Activated T-cell treated with anti-CD3 and anti-CD28 coated beads, Interleukin-2, amount 50 U/mL, for 72 hours (primary cell): ENCODE measurements around the gene AFAP1. TPM values are rescaled to one million over a fixed set of nuclear protein-coding genes. Genes with fewer than 3 reads are reported as not detected.

Experiments
- ATAC-seq, 2 donors: fragments of 150-1000 bp; cut with Tn5 transposase; replicated peaks in 1 of 2; 2 replicates each; pipeline ENCODE4 v1.10.0; 2021; ENCODE audit warnings: moderate library complexity in 2 of 2, mild to moderate bottlenecking in 1 of 2
- DNase-seq, 2 donors: peaks; one replicate each; pipeline ENCODE4 v3.0.0; 2021 to 2022; ENCODE audit warnings: mixed read lengths in 1 of 2
- H3K27ac Mint-ChIP-seq: one replicate; pipeline ENCODE4 v1.8.0; 2022; ENCODE audit warnings: mild to moderate bottlenecking, moderate library complexity, mixed read lengths
- H3K27me3 Mint-ChIP-seq: one replicate; pipeline ENCODE4 v1.8.0; 2022; ENCODE audit warnings: low read depth, mixed read lengths
- H3K36me3 Mint-ChIP-seq, 2 donors: one replicate each; pipeline ENCODE4 v1.8.0; 2022; ENCODE audit warnings: mixed read lengths in 2 of 2, mild to moderate bottlenecking in 1 of 2; ENCODE audit not compliant: insufficient read depth in 2 of 2
- H3K4me1 Mint-ChIP-seq: one replicate; pipeline ENCODE4 v1.8.0; 2022; ENCODE audit warnings: low read depth, mixed read lengths
- H3K4me3 Mint-ChIP-seq, 2 donors: one replicate each; pipeline ENCODE4 v1.8.0; 2022; ENCODE audit warnings: mild to moderate bottlenecking in 2 of 2, mixed read lengths in 2 of 2, moderate library complexity in 2 of 2
- H3K9me3 Mint-ChIP-seq, 2 donors: one replicate each; pipeline ENCODE4 v1.8.0; 2022; ENCODE audit warnings: mixed read lengths in 2 of 2
- total RNA-seq, 2 donors: library from RNA; stranded (reverse); gene quantifications; one replicate each; pipeline ENCODE4 v1.2.3, GENCODE V29; 2022

Gene AFAP1
- total RNA-seq, 2 donors from 2014 or later, result 30.6 to 49.3 TPM

GRCh38 chr4:7709431-7709830, 230.2 kb downstream of the AFAP1 start:
- Mint-ChIP-seq H3K9me3 (no peaks in the 10 kb centered on the region), H3K4me1 (no peaks in the 10 kb centered on the region), H3K36me3 (no peaks in the 10 kb centered on the region), H3K27me3 (no peaks in the 10 kb centered on the region), H3K27ac (no peak overlapping the region), H3K4me3 (no peak overlapping the region)
- DNase-seq, result no peak
- ATAC-seq, result no peak

- H3K27ac Mint-ChIP-seq, result no peak overlapping the region
Measured at GRCh38 chr4:7708981-7709380, 230.7 kb downstream of the AFAP1 start.

More at GRCh38 chr4:7708981-7709380, 230.7 kb downstream of the AFAP1 start:
- Mint-ChIP-seq H3K4me1 (no peaks in the 10 kb centered on the region), H3K4me3 (no peak overlapping the region), H3K27me3 (no peaks in the 10 kb centered on the region), H3K36me3 (no peaks in the 10 kb centered on the region), H3K9me3 (no peaks in the 10 kb centered on the region)
- DNase-seq (no peak), ATAC-seq (no peak)

Other genes starting within 250 kb of the AFAP1 start
- gene ABLIM2, start 219.0 kb upstream of the AFAP1 start, total RNA-seq, result under 1 TPM; 0.34 to 0.60 TPM